Ishikawa (cell line): ENCODE measurements around the gene ACYP2.

ENCODE experiments used
- CEBPB ChIP-seq: IDR thresholded peaks from 2 replicates; pipeline ENCODE4 v1.6.1; 2012
- CREB1 ChIP-seq: IDR thresholded peaks from 2 replicates; pipeline ENCODE4 v1.6.1; 2012; ENCODE audit warnings: low read depth
- EP300 ChIP-seq: IDR thresholded peaks from 2 replicates; pipeline ENCODE4 v1.6.1; 2012; ENCODE audit warnings: borderline replicate concordance
- MAX ChIP-seq: IDR thresholded peaks from 2 replicates; pipeline ENCODE4 v1.6.1; 2012
- REST ChIP-seq: IDR thresholded peaks from 2 replicates; pipeline ENCODE4 v1.6.1; 2012; ENCODE audit warnings: low read depth, mild to moderate bottlenecking
- TAF1 ChIP-seq: IDR thresholded peaks from 2 replicates; pipeline ENCODE4 v1.6.1; 2012; ENCODE audit warnings: low read depth, mild to moderate bottlenecking
- TEAD4 ChIP-seq: IDR thresholded peaks from 2 replicates; pipeline ENCODE4 v1.6.1; 2012
- YY1 ChIP-seq: IDR thresholded peaks from 2 replicates; pipeline ENCODE4 v1.6.1; 2012; ENCODE audit warnings: low read depth

- TF ChIP-seq EP300 (no peak), MAX (no peak), TAF1 (no peak), CREB1 (no peak), CEBPB (no peak), REST (no peak), YY1 (no peak), TEAD4 (no peak)
Measured at GRCh38 chr2:54258166-54258565, 142.8 kb downstream of the ACYP2 start.
